GM23248 (cell line): ENCODE measurements around the gene TOP2A.

Experiments
- EZH2 ChIP-seq: fragments of 200-600 bp; sonication (generic); IDR thresholded peaks from 2 replicates; pipeline ENCODE4 v1.6.1; 2018; ENCODE audit warnings: antibody characterized with exemption, mild to moderate bottlenecking; ENCODE audit not compliant: insufficient read depth, poor library complexity, severe bottlenecking
- EZH2phosphoT487 ChIP-seq: fragments of 200-600 bp; sonication (generic); IDR thresholded peaks from 2 replicates; pipeline ENCODE4 v1.6.1; 2018; ENCODE audit warnings: antibody characterized with exemption, moderate library complexity, mild to moderate bottlenecking, low read depth; ENCODE audit not compliant: insufficient read depth

DNA sequence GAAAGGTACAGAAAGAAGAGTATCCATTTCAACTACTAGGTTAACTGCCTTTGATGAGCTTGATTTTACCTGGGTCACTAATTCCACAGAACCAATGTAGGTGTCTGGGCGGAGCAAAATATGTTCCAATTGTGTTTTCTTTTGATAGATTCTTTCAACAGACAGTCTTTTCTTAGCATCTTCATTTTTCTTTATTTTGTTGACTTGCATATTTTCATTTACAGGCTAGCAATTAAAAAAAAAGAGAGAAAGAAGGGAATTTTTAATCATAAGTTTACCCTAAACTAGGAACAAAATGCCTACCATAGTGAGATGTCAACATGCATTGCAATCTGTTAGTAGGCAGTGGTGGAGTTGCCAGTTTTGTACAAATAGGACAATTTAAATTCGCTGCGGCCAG is 1.0 kb downstream of the TOP2A start:
- TF ChIP-seq EZH2phosphoT487: no peak
- TF ChIP-seq EZH2: no peak
